ENCODE data around the gene FGFBP1.

- no peak for TF ChIP-seq POLR2A (IDR thresholded peaks at IDR 0.05)
- TF ChIP-seq CTCF (IDR thresholded peaks at IDR 0.05), result no peak
These were observed 36.5 kb downstream of the FGFBP1 start for GRCh38 chr4:15901998-15902397.
